K562 (cell line): ENCODE results near the gene HLA-DMB. TPM values are rescaled to one million over a fixed set of nuclear protein-coding genes. Genes with fewer than 3 reads are reported as not detected.
A peak's percentile ranks its signal among the peaks of the same experiment; 100 is the strongest.

Experiments used
- CBFB ChIP-seq: sonication (generic); formaldehyde crosslinking; IDR thresholded peaks from 2 replicates; pipeline ENCODE4 v1.4.0; 2020; ENCODE audit warnings: mild to moderate bottlenecking, missing genetic modification reagents
- CLOCK ChIP-seq: fragments of 250-450 bp; sonication (Bioruptor Pico); IDR thresholded peaks from 2 replicates; pipeline ENCODE4 v1.4.0; 2020; ENCODE audit warnings: mild to moderate bottlenecking, moderate library complexity, borderline replicate concordance
- RERE ChIP-seq: sonication (generic); formaldehyde crosslinking; IDR thresholded peaks from 2 replicates; pipeline ENCODE4 v1.8.0; 2023; ENCODE audit warnings: missing genetic modification reagents, mild to moderate bottlenecking, borderline replicate concordance
- SLC30A9 ChIP-seq: fragments of 250-450 bp; sonication (Bioruptor Pico); IDR thresholded peaks from 2 replicates; pipeline ENCODE4 v1.8.0; 2022; ENCODE audit warnings: mild to moderate bottlenecking, moderate library complexity
- TAF9B ChIP-seq: fragments of 450-650 bp; IDR thresholded peaks from 2 replicates; pipeline ENCODE4 v1.6.1; 2018; ENCODE audit warnings: mild to moderate bottlenecking; ENCODE audit not compliant: partially characterized antibody
- VEZF1 ChIP-seq: fragments of 200-800 bp; sonication (Bioruptor generic); IDR thresholded peaks from 2 replicates; pipeline ENCODE4 v1.6.1; 2017; ENCODE audit warnings: missing genetic modification characterization, missing compliant biosample characterization
- ZNF561 ChIP-seq: fragments of 450-650 bp; formaldehyde crosslinking; conservative IDR thresholded peaks from 2 replicates; pipeline ENCODE4 v1.4.0; 2020; ENCODE audit warnings: mild to moderate bottlenecking, moderate library complexity
- polyA plus RNA-seq, 8 experiments: library from polyadenylated mRNA; depleted of rRNA in 4 of 8; stranded (reverse) in 5 of 8; unstranded in 3 of 8; fragments of >200 nt; fragmentation: Nextera tagmentation in 2 of 8; fragmentation: Illumina TruSeq in 1 of 8; extraction: Ambion mirVana in 2 of 8; extraction: Trizol in 1 of 8; gene quantifications; 2 replicates each; pipeline versions ENCODE4 v1.2.1 to v1.2.3, GENCODE V29; 2011 to 2014; ENCODE audit warnings: inconsistent platforms in 1 of 8, missing spikeins in 1 of 8
- total RNA-seq, 7 experiments: library from RNA; depleted of rRNA in 6 of 7; stranded (reverse); fragments of >200 nt in 6 of 7; fragmentation: Illumina TruSeq in 2 of 7; extraction: Trizol in 2 of 7; gene quantifications; 2 replicates each; pipeline versions ENCODE4 v1.2.1 to v1.2.3, GENCODE V29; 2011 to 2021; ENCODE audit warnings: low replicate concordance in 1 of 7
- TF ChIP-seq, protein P1 (sequence below): fragments of 450-650 bp; IDR thresholded peaks from 2 replicates; pipeline ENCODE4 v1.6.1; 2017; ENCODE audit warnings: antibody characterized with exemption
- TF ChIP-seq, protein P2 (sequence below): sonication (generic); formaldehyde crosslinking; IDR thresholded peaks from 2 replicates; pipeline ENCODE4 v1.8.0; 2022; ENCODE audit warnings: mild to moderate bottlenecking, missing genetic modification reagents

The HLA-DMB gene
- total and polyA plus RNA-seq, 9 of the 15 experiments (the other 6 are each of a cell fraction or from before 2014, with no cell fraction given) = 0.38 TPM; not detected in 8

DNA sequence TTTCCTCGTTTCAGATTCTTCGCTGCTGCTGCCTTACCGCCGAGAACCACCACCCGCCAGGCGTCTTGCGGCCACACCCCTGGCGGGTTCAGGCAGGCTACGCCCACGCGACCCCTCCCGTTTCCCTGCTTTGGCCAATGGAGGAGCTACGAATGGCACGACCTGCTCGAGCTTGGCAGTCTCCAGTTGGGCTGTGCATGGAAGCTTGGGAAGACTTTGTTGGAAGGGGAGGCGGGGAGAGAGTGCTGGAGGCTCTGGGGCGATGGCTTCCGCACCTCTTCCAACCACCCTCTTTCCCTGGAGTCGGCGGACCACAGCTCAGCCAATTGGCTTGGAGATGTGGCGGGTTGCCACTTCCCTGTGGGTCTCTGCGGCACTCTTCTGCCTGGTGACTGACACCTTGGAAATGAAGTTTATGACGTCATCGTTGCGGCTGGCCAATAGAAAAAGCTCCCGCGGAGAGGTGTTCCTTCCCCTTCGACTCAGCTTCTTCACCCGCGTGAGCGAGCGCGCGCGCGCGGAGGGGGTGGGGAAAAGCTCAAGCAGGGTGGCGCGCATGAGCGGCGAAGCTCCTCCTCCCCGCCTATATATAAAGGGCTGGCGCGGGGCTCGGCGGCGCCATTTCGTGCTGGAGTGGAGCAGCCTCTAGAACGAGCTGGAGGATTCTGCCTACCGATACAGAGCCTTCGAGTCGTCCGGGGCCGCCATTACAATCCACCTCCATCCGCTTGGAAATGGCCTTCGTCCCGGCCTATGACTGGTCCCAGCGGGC lies 30.9 kb upstream of the HLA-DMB start (continued):
- TF ChIP-seq, protein P1, sequence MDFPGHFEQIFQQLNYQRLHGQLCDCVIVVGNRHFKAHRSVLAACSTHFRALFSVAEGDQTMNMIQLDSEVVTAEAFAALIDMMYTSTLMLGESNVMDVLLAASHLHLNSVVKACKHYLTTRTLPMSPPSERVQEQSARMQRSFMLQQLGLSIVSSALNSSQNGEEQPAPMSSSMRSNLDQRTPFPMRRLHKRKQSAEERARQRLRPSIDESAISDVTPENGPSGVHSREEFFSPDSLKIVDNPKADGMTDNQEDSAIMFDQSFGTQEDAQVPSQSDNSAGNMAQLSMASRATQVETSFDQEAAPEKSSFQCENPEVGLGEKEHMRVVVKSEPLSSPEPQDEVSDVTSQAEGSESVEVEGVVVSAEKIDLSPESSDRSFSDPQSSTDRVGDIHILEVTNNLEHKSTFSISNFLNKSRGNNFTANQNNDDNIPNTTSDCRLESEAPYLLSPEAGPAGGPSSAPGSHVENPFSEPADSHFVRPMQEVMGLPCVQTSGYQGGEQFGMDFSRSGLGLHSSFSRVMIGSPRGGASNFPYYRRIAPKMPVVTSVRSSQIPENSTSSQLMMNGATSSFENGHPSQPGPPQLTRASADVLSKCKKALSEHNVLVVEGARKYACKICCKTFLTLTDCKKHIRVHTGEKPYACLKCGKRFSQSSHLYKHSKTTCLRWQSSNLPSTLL = peak; percentile 70; the same call in 1 of the 2 replicates
- TF ChIP-seq ZNF561 (CRISPR knock-in tag) (no peak), CLOCK (CRISPR knock-in tag) (peak; percentile 77), TAF9B (no peak), RERE (CRISPR knock-in tag) (no peak; the same call in none of the 2 replicates), CBFB (CRISPR knock-in tag) (no peak; the same call in none of the 2 replicates), VEZF1 (no peak), SLC30A9 (CRISPR knock-in tag) (no peak; the same call in 1 of the 2 replicates)
- TF ChIP-seq, protein P2, sequence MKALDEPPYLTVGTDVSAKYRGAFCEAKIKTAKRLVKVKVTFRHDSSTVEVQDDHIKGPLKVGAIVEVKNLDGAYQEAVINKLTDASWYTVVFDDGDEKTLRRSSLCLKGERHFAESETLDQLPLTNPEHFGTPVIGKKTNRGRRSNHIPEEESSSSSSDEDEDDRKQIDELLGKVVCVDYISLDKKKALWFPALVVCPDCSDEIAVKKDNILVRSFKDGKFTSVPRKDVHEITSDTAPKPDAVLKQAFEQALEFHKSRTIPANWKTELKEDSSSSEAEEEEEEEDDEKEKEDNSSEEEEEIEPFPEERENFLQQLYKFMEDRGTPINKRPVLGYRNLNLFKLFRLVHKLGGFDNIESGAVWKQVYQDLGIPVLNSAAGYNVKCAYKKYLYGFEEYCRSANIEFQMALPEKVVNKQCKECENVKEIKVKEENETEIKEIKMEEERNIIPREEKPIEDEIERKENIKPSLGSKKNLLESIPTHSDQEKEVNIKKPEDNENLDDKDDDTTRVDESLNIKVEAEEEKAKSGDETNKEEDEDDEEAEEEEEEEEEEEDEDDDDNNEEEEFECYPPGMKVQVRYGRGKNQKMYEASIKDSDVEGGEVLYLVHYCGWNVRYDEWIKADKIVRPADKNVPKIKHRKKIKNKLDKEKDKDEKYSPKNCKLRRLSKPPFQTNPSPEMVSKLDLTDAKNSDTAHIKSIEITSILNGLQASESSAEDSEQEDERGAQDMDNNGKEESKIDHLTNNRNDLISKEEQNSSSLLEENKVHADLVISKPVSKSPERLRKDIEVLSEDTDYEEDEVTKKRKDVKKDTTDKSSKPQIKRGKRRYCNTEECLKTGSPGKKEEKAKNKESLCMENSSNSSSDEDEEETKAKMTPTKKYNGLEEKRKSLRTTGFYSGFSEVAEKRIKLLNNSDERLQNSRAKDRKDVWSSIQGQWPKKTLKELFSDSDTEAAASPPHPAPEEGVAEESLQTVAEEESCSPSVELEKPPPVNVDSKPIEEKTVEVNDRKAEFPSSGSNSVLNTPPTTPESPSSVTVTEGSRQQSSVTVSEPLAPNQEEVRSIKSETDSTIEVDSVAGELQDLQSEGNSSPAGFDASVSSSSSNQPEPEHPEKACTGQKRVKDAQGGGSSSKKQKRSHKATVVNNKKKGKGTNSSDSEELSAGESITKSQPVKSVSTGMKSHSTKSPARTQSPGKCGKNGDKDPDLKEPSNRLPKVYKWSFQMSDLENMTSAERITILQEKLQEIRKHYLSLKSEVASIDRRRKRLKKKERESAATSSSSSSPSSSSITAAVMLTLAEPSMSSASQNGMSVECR = peak; percentile 45
